HEK293T (cell line): ENCODE data around the gene UBA1.

ENCODE experiments used
- ELF4 ChIP-seq: fragments of 450-650 bp; IDR thresholded peaks from 2 replicates; pipeline ENCODE4 v1.6.1; 2017; ENCODE audit warnings: antibody characterized with exemption
- FOXA1 ChIP-seq: fragments of 450-650 bp; IDR thresholded peaks from 2 replicates; pipeline ENCODE4 v1.6.1; 2016; ENCODE audit warnings: mild to moderate bottlenecking

GRCh38 chrX:47226531-47227333 lies 33.1 kb downstream of the UBA1 start:
- TF ChIP-seq FOXA1 (no peak), ELF4 (no peak)
